HL-60/S4 treated with retinoic acid at 250 ng/mL for 4 days and 3 days (cell line): ENCODE results near the gene RENBP.

ENCODE experiments used
- in situ Hi-C: fragments of 300-500 bp; cut with MboI; formaldehyde crosslinking; loops from 2 replicates; pipeline ENCODE4 v1.7.0; 2022; ENCODE audit warnings: low sequenced_read_pairs

RENBP gene

DNA sequence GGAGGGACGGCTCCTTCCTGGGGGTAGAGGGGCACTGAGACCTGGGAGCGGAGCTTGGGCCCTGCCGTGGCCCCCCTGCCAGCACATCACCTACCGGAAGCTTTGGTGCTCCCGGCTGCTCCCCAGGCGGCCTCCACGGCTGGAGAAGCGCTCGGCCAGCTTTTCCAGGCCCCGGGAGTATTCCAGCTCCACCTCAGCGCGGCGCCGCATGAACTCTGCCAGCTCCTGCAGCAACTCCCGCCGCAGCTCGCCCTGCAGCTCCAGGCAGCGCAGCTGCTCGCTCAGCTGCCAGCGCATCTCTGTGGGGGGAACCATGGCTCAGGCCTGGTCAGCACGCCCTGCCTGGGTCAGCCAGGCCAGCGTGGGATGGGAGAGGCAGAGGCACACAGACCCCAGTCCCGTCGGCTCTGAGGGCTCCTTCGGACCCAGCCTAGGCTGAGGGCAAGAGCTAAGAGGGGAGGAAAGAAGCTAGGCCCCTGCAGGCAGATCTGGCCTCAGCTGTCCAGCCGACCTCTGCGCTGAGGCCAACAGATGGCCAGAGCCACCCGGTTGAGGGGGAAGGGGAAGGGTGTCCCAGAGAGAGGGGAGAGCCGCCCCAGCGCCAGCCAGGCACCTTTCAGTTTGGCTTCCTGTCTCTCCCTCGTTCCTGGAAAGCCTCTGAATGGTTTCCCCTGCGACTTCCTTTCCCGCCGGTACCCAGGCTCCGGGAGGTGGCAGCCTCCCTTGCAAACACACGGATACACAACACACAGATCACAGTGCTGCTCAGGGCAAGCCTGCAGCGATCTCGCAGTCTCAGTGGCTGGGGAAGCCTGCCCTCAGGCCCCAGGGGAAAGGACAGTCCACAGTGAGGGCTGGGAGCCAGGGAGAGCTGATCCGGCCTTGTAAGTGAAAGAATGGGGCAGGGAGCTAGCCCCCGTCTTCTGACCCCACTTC is 22.7 kb downstream of the RENBP start:
- in situ Hi-C loops = no loop called here

DNA sequence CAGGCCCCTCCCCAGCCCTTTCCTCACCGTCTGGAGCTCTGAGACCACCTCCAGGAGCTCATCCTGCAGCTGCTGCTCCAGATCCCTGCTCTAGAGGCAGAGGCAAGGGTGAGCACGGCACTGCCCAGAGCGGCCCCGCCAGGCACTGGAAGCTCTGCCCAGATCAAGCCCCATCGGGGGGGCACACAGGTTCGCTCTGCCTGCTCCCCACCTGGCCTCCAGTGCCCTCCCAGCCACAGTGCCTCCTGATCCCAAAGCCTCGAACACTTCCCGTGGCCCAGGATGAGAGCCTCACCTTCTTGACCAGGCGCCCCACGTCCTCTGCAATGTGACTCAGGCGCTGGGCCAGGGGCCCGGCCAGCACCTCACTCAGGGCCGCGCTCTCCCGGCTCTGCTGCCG is 23.4 kb downstream of the RENBP start:
- in situ Hi-C loops = no loop called here

DNA sequence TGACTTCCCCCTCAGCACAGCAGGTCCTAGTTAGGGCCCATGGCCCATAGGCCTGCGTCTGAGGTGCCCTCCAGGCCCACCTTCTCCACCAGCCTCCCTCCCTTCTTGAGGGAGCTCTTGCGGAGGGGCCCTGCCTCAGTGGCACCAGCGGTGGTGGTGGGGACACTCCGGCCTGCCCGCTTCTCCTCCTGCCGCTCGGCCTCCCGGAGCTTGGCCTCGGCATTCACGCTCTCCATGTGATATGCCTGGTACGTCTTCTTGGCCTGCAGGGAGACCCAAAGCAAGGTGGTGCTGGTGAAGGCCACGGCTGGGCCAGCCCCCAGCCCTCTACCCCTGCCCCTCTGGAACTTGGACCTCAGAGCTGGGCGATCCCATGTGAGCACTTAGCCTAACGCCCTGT is 23.9 kb downstream of the RENBP start:
- in situ Hi-C loops = no loop called here

DNA sequence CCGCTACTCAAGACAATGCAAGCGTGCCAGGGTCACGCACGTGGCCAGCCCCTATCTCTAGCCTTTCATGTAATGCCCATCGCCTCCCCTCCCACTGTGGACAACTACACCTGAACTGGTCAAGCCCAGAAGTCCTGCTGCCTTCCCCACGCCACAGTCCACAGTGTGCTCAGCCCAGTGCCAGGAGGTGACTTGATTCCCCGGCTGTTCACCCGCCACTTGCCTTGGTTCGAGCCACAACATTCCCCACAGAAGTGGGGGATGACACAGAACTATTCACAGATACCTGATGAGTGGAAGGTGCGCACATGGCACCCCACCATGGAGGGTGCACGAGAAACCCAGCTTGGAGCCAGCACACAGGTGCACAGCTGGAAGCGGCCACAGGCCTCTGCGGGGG is 25.2 kb downstream of the RENBP start:
- in situ Hi-C loops = no loop called here

DNA sequence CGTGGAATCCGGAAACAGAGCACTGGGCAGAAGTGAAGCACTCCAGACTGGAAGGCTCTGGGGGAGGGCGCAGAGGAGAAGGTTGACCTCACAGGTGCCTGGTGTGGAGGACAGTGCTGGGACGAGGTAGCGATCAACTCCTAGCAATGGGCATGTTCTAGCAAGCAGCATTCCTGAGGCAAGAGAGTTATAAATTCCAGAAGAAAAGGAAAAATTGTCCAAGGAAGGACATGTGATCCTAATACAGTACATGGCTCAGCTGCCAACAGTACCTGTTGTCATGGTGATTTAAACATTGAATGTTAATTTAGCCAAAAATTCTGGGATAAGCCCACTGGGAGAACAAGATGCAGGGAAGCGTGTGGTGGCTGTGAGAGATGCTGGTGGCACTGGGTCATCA is 26.6 kb downstream of the RENBP start:
- in situ Hi-C loops = no loop called here

- in situ Hi-C loops = no loop called here
Measured at GRCh38 chrX:153913701-153914100, 30.7 kb downstream of the RENBP start.

- in situ Hi-C loops = no loop called here
Measured at GRCh38 chrX:153913211-153913610, 31.2 kb downstream of the RENBP start.

GRCh38 chrX:153911798-153912197 is 32.6 kb downstream of the RENBP start:
- in situ Hi-C loops = no loop called here

DNA sequence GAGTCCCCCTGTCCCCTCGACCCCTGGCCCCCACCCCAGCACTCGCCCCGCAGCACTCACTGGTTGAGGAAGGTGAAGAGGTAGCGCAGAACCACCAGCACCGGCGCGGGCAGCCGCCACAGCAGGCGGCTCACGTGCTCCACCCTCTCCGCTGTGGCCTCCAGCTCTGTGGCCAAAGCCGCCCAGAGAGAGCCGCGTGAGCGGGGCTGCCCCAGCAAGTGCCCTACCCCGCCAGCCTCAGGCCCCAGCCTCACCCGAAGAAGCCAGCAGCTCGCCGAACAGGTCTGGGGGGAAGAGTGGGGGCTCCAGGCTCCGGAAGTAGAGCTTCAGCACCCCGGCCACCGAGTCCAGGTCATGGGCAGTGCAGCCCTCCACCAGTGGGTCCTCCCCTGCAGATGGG is 34.0 kb downstream of the RENBP start:
- in situ Hi-C loops = no loop called here

DNA sequence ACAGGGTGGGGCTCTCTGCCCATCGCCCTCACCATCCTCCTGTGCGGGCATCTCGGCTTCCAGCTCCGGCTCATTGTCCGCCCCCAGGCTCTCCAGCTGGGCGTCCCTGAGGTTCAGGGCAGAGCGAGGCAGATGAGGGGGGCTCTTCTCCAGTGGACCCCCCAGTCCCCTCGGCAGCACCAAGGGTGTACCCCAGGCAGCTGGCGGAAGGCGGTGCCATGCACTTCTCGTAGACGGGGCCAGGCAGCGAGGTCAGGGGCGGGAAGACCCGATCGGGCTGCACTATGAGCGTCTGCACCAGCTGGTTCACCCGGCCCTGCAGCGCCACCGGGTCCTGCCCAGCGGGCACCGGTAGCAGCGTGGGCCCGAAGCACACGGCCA is 34.5 kb downstream of the RENBP start:
- in situ Hi-C loops = no loop called here

- in situ Hi-C loops = no loop called here
Measured at GRCh38 chrX:153909024-153909979, 35.1 kb downstream of the RENBP start.

- in situ Hi-C loops = no loop called here
Measured at GRCh38 chrX:153908219-153908860, 36.1 kb downstream of the RENBP start.

DNA sequence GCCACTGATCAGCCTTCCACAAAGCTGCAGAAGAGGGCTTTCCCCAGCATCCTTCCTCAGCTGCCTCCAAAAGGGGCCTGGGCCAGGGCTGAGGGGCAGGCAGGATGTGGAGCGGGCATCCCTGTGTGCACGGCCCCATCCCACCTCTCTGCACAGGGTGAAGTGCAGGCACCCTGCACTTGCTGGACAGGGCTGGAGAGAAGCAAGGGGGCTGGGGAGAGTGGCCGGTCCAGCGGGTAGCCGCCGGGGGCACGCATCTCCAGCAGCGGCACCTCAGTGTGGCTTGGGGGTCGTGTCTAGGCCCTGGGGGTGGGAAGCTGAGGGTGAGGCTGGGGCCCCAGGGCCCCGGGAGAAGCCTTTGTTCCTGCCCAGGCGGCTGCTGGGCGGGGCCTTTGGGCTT is 37.0 kb downstream of the RENBP start:
- in situ Hi-C loops = no loop called here

GRCh38 chrX:153906126-153906917 is 38.1 kb downstream of the RENBP start:
- in situ Hi-C loops = no loop called here

- in situ Hi-C loops = no loop called here
Measured at GRCh38 chrX:153905481-153906095, 38.9 kb downstream of the RENBP start.

DNA sequence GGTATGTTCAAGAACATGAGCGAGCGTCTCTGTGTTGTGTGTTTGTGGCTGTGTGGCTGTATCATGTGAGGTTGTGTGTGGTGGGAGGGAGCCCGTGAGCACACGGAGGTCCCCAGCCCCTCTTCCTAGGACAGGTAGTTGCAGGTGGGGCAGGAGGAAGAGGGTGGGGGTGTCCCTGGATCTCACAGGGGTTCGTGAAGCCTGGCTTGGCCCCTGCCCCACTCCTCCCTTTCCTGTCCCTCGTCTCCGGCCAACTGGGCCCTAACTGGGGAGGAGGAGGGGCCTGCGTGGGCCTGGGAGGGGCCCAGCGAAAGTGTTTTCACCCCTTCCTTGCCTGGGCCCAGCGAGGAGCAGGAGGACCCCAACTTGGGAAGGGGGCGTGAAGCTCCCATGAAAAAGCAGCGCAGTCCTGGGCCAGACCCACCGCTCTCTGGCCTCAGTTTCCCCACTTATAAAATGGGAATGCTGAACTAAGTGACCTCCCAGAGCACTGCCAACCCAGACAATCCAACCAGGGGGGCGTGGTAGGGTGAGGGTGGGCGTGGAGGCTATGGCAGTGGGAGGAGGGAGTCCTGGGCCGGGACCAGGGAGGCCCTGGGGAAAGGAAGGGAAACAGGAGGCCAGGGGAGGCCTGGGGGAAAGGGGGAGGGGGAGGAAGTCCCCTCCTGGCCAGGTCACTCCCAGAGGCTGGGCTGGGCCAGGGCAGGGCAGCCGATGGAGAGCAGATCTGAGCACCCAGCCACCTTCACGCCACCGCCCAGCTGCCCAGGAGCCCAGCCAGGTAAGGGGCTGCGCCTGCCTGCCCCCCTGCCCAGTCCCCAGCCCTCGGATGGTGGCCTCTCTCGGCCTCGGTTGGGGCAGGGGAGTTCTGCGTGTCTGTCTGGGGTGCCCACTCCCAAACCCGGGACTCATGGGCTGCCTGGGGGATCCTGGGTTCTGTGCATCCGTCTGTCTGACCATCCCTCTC is 40.2 kb downstream of the RENBP start, which contains the start of gene AVPR2:
Gene AVPR2, plus strand, starts transcription at position 683 of the 967 bp plus-strand sequence. CDS start 473 bp downstream, outside the sequence.
- in situ Hi-C loops = no loop called here

DNA sequence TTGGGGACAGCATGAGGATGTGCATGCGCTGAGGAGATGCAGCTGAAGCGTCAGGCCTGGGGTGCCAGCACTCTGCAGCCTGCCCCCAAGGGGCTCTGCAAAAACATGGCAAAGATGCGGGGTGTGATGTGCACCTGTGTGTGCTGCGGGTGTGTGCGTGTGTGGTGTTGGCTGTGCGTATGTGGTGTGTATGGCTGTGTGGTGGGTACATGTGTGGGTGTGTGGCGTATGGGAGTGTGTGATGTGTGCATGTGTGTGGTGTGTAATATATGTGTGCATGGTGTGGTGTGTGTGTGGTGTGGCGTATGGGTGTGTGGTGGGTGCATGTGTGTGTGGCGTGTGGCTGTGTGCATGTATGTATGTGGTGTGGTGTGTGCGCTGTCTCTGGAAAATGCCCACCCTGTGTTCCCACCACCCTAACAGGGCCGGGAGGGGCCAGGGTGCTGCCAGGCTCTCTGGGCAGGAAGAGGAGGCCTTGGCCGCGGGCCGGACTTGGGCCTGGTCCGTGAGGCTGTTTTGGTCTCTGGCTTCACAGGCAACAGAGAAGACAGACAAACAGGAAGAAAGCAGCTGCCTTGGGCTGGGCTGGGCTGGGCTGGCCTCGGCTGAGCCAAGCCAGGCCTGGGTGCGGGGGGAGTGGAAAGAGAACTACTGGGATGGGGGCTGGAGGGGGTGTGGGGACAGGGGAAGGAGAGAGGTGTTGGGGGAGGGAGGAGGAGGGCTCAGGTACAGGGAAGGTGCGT is 41.0 kb downstream of the RENBP start:
- in situ Hi-C loops = no loop called here

DNA sequence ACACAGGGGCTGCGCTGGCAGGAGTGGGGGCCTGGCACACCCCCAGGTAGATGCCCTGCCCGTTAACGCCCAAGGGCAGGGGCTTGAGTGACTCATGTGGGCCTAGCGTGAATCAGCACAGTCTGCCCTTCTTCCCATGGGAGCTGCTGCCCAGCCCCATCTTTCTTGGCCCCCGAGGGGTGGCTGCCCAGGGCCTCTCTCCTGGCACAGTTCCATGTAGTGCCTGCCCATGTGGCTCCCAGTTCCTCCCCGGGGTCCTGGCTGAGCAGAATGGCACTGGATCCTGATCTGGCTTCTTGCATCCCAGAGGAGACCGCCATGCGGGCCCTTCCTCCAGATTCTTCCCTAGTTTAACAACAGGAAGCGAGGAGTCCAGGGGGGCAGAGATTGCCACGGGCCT is 42.1 kb downstream of the RENBP start:
- in situ Hi-C loops = no loop called here
